ENCODE data around the gene OR6J1. TPM values are rescaled to one million over a fixed set of nuclear protein-coding genes. Genes with fewer than 3 reads are reported as not detected.
A peak's percentile ranks its signal among the peaks of the same experiment; 100 is the strongest.

The OR6J1 gene
- total and polyA plus RNA-seq, 2 of the 8 experiments (the other 6 are each of a cell fraction or from before 2014, with no cell fraction given), result not detected

- TF ChIP-seq HDAC2 (IDR thresholded peaks at IDR 0.05; ENCODE audit: borderline replicate concordance in 1 of 2, low read depth in 2 of 2, low read length in 2 of 2), result peak in 1 of 2 experiments; percentile 95; a peak in 2 of 4 replicates
Observed at GRCh38 chr14:22598099-22598895, 45.9 kb downstream of the OR6J1 start, which contains the start of gene ABHD4 (continued).
